Measurements from ENCODE around the gene PDIA5.
A peak's percentile ranks its signal among the peaks of the same experiment; 100 is the strongest.

Gene PDIA5

DNA sequence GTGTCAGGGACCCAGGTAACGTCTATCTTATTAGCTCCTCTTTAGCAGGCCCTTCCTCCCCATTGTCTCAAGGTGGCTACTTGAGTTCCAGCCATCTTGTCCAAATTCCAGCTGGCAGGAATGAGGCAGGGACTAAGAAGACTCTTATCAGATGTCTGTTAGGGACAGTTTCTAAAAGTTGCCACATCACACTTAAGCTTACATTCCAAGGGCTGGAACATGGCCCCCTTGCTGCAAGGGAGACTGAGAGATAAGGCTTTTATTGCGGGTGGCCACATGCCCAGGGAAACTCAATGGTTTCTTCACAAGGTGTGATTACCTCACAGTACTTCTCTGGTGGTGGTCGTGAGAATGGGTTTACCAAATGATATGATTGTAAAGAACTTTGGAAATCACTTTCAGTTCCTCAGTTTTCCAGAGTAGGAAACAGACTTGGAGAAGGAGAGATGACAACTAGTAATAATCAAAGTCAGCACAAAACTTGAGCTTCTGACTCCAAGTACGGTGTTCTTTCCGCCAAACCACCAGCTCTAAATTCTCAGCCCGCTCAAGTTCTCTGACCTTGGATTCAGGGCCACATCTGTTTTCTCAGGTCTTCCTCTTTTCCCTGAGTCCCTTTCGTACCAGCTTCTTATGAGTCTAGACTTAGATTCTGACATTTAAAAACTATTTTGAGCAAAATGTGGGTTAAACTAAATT lies 14.2 kb downstream of the PDIA5 start:
- Mint-ChIP-seq H3K9me3 (no peaks in the 10 kb centered on the region), H3K27ac (peak overlapping the region in 2 of 3 experiments; percentile 88 to 94), H3K27me3 (ENCODE audit: low read depth) (no peaks in the 10 kb centered on the region), H3K4me3 (peak overlapping the region in 1 of 3 experiments; percentile 60), H3K36me3 (ENCODE audit: low read depth) (no peaks in the 10 kb centered on the region), H3K4me1 (peaks cover 76% of the 10 kb centered on the region)
- TF ChIP-seq, protein P1, sequence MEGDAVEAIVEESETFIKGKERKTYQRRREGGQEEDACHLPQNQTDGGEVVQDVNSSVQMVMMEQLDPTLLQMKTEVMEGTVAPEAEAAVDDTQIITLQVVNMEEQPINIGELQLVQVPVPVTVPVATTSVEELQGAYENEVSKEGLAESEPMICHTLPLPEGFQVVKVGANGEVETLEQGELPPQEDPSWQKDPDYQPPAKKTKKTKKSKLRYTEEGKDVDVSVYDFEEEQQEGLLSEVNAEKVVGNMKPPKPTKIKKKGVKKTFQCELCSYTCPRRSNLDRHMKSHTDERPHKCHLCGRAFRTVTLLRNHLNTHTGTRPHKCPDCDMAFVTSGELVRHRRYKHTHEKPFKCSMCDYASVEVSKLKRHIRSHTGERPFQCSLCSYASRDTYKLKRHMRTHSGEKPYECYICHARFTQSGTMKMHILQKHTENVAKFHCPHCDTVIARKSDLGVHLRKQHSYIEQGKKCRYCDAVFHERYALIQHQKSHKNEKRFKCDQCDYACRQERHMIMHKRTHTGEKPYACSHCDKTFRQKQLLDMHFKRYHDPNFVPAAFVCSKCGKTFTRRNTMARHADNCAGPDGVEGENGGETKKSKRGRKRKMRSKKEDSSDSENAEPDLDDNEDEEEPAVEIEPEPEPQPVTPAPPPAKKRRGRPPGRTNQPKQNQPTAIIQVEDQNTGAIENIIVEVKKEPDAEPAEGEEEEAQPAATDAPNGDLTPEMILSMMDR (IDR thresholded peaks at IDR 0.05; ENCODE audit: unreplicated experiment in 3 of 3): no peak

DNA sequence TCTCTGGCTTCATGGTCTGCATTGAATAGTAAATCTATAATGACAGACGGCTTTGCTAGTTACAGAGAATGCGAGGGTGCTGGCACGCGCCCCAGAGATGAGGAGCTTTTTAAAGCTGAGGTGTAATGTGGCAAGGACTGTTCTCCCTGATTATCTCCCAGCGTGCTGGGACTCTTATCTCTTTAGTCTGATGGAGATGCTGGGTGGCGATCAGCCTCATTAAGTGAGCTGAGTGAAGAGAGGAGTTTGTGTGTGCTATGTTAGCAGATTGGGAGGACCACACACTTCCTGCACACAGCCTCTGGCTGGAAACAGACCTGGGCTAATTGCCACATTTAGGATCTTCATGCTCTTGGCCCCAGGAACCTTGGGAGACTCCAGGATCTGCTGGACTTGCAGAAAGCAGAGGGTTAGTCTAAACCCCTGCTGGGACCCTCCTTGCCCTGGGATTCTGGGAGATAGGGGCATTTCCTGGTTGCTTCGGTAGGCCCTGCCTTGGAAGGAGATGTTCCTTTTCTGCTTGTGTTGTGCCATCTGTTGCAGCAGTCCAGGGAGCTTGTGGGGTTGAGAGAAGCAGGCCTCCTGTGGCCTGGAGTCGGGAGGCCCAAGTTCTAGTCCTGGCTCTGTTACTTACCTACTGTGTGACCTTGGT lies 15.0 kb downstream of the PDIA5 start:
- Mint-ChIP-seq H3K27ac (peak overlapping the region; percentile 31 to 94 (median 88)), H3K4me1 (peaks cover 79% of the 10 kb centered on the region), H3K9me3 (no peaks in the 10 kb centered on the region), H3K36me3 (ENCODE audit: low read depth) (no peaks in the 10 kb centered on the region), H3K27me3 (ENCODE audit: low read depth) (no peaks in the 10 kb centered on the region), H3K4me3 (peak overlapping the region in 2 of 3 experiments; percentile 48 to 60)
- TF ChIP-seq, protein P1 (IDR thresholded peaks at IDR 0.05; ENCODE audit: unreplicated experiment in 3 of 3): no peak

DNA sequence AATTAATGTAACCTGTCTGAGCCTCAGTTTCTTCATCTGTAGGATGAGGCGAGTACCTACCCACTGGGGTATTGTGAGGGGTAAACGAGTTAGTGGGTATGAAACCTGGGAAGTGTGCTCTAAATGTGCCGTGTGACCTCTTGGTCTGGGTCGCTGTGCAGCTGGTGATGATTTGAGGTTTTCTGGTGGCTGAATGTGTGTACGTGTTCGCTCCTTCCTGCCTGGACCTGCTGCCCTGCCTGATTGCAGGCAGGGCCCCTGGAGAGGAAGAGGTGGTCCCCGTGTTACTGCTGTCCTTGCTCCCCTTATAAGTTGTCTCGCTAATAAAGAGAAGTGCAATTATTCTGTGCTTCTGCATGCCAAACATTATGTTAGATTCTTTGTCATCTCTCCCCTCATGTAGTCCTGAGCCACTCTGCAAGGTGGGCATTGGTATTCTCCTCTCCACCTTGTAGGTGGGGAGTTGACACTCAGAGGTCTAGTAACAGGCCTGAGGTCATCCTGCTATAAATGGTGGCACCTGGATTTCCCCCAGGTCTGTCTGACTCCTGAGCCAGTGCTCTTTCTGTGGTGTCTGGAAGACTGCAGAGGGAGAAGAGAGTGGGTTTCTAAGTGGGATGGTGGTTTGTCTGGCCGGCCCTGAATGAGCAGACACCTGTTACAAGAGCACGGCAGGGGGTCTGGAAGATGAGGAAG lies 15.7 kb downstream of the PDIA5 start:
- Mint-ChIP-seq H3K27me3 (ENCODE audit: low read depth) (no peaks in the 10 kb centered on the region), H3K9me3 (no peaks in the 10 kb centered on the region), H3K36me3 (ENCODE audit: low read depth) (no peaks in the 10 kb centered on the region), H3K4me1 (peaks cover 79% of the 10 kb centered on the region), H3K4me3 (no peak overlapping the region), H3K27ac (peak overlapping the region in 2 of 3 experiments; percentile 88 to 94)
- TF ChIP-seq, protein P1 (IDR thresholded peaks at IDR 0.05; ENCODE audit: unreplicated experiment in 3 of 3): no peak

DNA sequence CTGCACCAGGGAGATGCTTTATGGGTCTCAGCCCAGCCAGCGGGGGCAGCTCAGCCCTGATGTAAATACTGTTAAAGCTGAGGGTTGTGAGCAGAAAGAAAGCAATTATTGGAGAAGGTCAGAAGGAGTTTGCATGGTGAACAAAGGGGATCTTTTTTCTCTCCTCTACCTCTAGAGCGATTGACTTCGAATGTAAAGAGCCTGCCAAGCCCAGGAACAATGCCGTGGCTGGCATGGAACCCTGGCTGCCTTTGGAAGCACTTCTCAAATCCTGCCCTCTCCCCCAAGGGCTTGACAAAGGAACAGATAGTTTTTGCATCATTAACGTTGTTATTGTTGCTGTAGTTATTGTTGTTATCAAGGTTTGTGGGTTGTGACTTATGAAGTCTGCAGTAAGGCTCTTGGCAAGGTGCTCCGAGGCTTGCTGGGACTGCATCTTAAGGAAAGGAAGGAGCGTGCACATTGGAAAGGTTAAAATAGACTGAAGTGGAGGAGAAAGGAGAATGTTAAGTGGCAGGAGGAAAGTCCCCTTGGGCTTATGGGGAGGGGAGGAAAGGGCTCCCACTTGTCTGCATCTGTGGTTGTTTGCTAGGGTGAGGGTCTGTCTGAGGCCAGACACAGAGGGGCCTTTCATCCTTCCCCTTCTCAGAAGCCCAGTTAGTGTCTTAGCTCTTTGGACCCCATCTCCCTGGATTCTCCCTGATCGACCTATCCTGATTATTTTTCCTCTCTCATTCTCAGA lies 16.7 kb downstream of the PDIA5 start:
- peak overlapping the region; percentile 67 to 94 (median 85) for H3K27ac Mint-ChIP-seq
- peaks cover 82% of the 10 kb centered on the region for H3K4me1 Mint-ChIP-seq
- no peaks in the 10 kb centered on the region for H3K9me3 Mint-ChIP-seq
- no peaks in the 10 kb centered on the region for H3K27me3 Mint-ChIP-seq (ENCODE audit: low read depth)
- H3K4me3 Mint-ChIP-seq: peak overlapping the region; percentile 11 to 34 (median 28)
- TF ChIP-seq, protein P1 (IDR thresholded peaks at IDR 0.05; ENCODE audit: unreplicated experiment in 3 of 3): no peak
- H3K36me3 Mint-ChIP-seq (ENCODE audit: low read depth): no peaks in the 10 kb centered on the region

DNA sequence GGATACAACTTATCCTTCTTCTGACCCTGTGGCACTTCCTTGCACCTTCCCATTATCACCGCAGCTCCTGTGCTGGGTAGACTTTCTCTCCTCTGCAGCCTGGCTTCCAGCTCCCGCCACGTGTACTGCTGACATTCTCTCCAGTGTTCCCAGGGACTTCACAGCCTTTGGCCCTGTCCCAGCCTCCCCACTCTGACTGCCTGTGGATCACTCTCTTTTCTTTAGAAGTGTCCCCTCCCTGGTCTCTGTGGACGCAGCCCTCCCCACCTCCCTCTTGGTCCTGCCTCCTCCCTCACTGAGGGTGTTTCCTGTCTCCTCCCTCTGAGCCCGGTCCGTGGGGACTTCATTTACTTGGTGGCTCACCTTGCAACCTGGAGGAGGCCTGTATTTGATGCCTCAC lies 17.4 kb downstream of the PDIA5 start:
- no peaks in the 10 kb centered on the region for H3K36me3 Mint-ChIP-seq (ENCODE audit: low read depth)
- TF ChIP-seq, protein P1 (IDR thresholded peaks at IDR 0.05; ENCODE audit: unreplicated experiment in 3 of 3): no peak
- no peaks in the 10 kb centered on the region for H3K27me3 Mint-ChIP-seq (ENCODE audit: low read depth)
- H3K4me3 Mint-ChIP-seq: peak overlapping the region in 2 of 3 experiments; percentile 11 to 28
- H3K9me3 Mint-ChIP-seq: no peaks in the 10 kb centered on the region
- peaks cover 83% of the 10 kb centered on the region for H3K4me1 Mint-ChIP-seq
- H3K27ac Mint-ChIP-seq: peak overlapping the region; percentile 67 to 94 (median 85)

Measured in nephron (organoid).